Measurements from ENCODE around the gene SMC1B.

Gene SMC1B

GRCh38 chr22:45321827-45322226, 91.6 kb downstream of the SMC1B start:
- no peak for DNase-seq (ENCODE audit: low read depth in 1 of 2, low spot score in 1 of 2)

DNA sequence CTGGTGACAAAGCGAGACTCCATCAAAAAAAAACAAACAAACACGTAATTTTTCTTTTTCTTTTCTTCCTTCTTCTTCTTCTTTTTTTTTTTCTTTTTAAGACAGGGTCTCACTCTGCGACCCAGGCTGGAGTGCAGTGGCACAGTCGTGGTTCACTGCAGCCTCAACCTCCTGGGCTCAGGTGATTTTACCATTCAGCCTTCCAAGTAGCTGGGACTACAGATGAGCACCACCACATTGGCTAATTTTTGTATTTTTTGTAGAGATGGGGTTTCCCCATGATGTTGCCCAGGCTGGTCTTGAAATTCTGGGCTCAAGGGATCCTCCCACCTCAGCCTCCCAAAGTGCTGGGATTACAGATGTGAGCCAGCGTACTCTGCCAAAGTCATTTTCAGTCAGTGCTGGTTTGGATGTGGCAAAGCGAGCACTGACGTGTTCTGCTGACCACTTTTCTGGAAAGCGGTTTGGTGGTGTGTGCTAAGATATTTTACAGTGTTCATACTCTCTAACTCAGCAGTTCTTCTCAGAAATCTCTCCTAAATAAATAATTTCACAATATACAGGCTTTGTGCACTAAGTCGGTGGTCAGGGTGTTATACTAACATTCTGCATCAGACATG, 92.9 kb downstream of the SMC1B start:
- no peak for DNase-seq (ENCODE audit: low read depth in 1 of 2, low spot score in 1 of 2)

DNA sequence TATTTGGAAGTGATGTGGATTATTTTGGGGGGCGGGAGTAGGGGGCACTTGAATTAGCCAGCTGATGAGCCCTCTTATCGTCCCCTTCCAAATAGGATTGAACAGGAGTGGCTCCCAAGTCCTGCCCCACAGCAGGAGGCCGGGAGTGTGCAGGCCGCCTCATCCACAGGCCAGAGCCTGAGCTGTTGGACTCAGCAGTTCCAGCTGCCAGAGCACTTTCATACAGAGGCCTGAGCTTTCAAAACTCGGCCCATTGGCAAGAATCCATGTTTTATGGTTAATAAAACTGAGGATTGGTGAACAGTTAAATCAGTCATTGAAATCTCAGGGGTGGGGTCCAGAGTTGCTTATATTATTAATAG, 94.1 kb downstream of the SMC1B start:
- DNase-seq (ENCODE audit: low read depth in 1 of 2, low spot score in 1 of 2), result no peak

GRCh38 chr22:45318558-45319323, 94.7 kb downstream of the SMC1B start:
- DNase-seq (ENCODE audit: low read depth in 1 of 2, low spot score in 1 of 2), result no peak

- peak; percentile 64 to 83 for DNase-seq (ENCODE audit: low read depth in 1 of 2, low spot score in 1 of 2)
Observed at GRCh38 chr22:45318168-45318557, 95.2 kb downstream of the SMC1B start.

DNA sequence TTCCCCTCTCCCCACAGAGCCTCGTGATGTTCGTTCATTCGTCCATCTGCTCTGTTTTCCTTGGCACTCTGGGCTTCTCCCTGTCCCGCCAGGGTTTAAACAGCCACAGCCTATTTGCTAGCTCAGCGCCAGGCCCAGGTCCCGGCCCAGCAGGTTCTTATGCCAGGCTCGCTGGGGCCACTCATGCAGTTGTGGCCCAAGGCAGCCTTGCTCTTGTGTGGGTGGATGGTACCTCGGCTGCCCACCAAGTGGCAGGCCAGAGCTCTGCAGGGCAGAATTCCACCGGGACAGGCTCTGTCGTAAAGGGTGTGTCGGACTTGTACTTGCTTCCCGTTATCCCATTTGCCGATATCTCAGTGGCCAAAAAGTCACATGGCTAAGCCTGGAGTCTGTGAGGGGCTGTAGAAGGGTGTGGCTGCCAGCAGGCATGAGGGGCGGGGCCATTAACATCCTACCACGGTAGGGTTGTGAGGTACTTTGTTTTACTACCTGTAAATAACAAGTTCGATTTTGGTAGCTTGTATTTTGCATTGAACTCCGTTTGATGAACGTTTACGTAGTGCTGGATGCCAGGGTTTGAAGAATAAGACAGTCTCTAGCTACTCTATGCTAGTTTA, 95.7 kb downstream of the SMC1B start:
- DNase-seq (ENCODE audit: low read depth in 1 of 2, low spot score in 1 of 2), result no peak

GRCh38 chr22:45316796-45317526, 96.4 kb downstream of the SMC1B start:
- no peak for DNase-seq (ENCODE audit: low read depth in 1 of 2, low spot score in 1 of 2)

GRCh38 chr22:45314786-45315185, 98.6 kb downstream of the SMC1B start:
- DNase-seq (ENCODE audit: low read depth in 1 of 2, low spot score in 1 of 2), result no peak

- no peak for DNase-seq (ENCODE audit: low read depth in 1 of 2, low spot score in 1 of 2)
Observed at GRCh38 chr22:45314054-45314721, 99.2 kb downstream of the SMC1B start.

- no peak for DNase-seq (ENCODE audit: low read depth in 1 of 2, low spot score in 1 of 2)
Observed at GRCh38 chr22:45312856-45313255, 100.5 kb downstream of the SMC1B start.

GRCh38 chr22:45312415-45312814, 101.0 kb downstream of the SMC1B start:
- no peak for DNase-seq (ENCODE audit: low read depth in 1 of 2, low spot score in 1 of 2)

- no peak for DNase-seq (ENCODE audit: low read depth in 1 of 2, low spot score in 1 of 2)
Observed at GRCh38 chr22:45310977-45311531, 102.3 kb downstream of the SMC1B start.

DNA sequence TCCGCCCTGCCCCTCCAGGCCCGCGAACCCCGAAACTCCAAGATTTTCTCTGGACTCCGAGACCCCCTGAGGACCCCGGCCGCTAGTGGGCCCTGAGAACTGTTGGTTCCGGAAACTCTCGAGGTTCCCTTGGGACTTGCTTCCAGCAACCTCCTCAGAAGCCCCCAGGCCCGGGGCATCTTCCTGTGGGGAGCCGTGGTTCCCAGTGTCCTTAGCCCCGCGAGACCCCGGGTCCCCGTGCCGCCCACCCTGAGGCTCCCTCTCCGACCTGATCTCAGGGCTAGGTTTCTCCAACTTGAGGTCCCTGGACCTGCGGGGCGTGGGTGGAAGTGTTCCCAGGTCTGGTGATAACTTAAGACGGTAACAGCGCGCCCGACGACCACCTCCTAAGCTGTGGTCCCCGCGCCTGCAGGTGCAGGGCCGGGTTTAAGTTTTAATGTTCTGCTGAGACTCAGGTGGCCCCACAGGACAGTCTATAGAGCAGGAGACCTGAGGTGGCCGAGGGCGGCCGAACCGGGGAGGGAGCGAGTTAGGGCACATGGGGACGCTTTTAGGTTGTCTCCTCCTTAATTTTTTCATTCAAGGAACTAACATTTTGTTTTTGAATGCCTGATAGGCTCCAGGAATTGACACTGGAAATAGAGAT, 102.9 kb downstream of the SMC1B start:
- DNase-seq (ENCODE audit: low read depth in 1 of 2, low spot score in 1 of 2), result no peak

DNA sequence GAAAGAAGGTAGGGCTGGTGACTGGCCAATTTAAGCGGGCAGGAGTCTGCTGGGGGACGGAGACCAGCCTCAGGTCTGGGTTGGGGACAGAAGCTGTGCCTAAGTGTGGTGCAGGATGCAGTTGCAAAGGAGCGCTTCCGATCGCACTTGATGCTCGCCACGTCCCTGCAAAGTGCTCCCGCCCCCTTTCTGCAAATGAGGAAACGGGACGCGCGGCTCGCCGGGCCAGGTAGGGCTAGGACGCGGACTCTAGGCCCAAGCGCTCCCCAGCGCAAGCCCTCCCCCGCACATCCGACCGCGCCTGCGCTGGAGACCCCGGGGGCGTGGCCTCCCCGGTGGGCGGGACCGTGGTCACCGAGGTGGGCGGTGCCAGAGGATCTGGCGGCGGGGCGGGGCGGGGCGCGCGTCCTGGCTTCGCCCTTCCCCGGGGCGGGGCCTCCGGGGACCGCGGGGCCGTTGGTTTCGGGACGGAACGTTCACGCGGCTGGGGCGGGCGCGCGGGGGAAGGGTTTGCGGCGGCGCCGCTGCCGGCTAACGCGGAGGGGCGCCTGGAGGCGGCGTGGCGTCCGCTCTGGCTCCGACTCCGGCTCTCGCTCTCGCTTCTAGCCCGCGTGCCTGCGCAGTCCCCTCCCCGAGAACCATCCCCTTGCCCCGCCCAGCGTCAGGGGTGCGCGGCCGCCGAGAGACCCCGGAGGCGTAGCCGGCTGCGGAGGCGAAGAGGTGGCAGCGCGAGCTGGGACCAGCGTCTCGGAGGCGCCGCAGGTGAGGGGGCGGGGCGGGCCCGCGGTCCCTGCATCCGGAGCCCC, 103.8 kb downstream of the SMC1B start, which contains the start of gene FAM118A:
Gene FAM118A, plus strand, starts transcription at position 513 of the 806 bp plus-strand sequence. CDS start 12,446 bp downstream, outside the sequence.
- DNase-seq (ENCODE audit: low read depth in 1 of 2, low spot score in 1 of 2), result peak; percentile 89 to 100

- no peak for DNase-seq (ENCODE audit: low read depth in 1 of 2, low spot score in 1 of 2)
Observed at GRCh38 chr22:45308957-45309421, 104.4 kb downstream of the SMC1B start.

GRCh38 chr22:45308391-45308956, 104.9 kb downstream of the SMC1B start:
- DNase-seq (ENCODE audit: low read depth in 1 of 2, low spot score in 1 of 2), result no peak

- no peak for DNase-seq (ENCODE audit: low read depth in 1 of 2, low spot score in 1 of 2)
Observed at GRCh38 chr22:45306139-45306538, 107.3 kb downstream of the SMC1B start.

GRCh38 chr22:45305456-45306075, 107.8 kb downstream of the SMC1B start:
- no peak for DNase-seq (ENCODE audit: low read depth in 1 of 2, low spot score in 1 of 2)

GRCh38 chr22:45304971-45305370, 108.4 kb downstream of the SMC1B start:
- DNase-seq (ENCODE audit: low read depth in 1 of 2, low spot score in 1 of 2), result no peak
